Ishikawa (cell line): ENCODE data around the gene MEPCE.
A peak's percentile ranks its signal among the peaks of the same experiment; 100 is the strongest.

Experiments
- CEBPB ChIP-seq: IDR thresholded peaks from 2 replicates; pipeline ENCODE4 v1.6.1; 2012
- CREB1 ChIP-seq: IDR thresholded peaks from 2 replicates; pipeline ENCODE4 v1.6.1; 2012; ENCODE audit warnings: low read depth
- EGR1 ChIP-seq: IDR thresholded peaks from 2 replicates; pipeline ENCODE4 v1.6.1; 2012
- EP300 ChIP-seq: IDR thresholded peaks from 2 replicates; pipeline ENCODE4 v1.6.1; 2012; ENCODE audit warnings: borderline replicate concordance
- FOXM1 ChIP-seq: IDR thresholded peaks from 2 replicates; pipeline ENCODE4 v1.6.1; 2012; ENCODE audit warnings: low read depth, borderline replicate concordance
- MAX ChIP-seq: IDR thresholded peaks from 2 replicates; pipeline ENCODE4 v1.6.1; 2012
- NFIC ChIP-seq: IDR thresholded peaks from 2 replicates; pipeline ENCODE4 v1.6.1; 2012
- RAD21 ChIP-seq: IDR thresholded peaks from 2 replicates; pipeline ENCODE4 v1.6.1; 2012; ENCODE audit warnings: low read depth
- TAF1 ChIP-seq: IDR thresholded peaks from 2 replicates; pipeline ENCODE4 v1.6.1; 2012; ENCODE audit warnings: low read depth, mild to moderate bottlenecking
- TCF12 ChIP-seq: IDR thresholded peaks from 2 replicates; pipeline ENCODE4 v1.6.1; 2012; ENCODE audit warnings: low read depth
- TEAD4 ChIP-seq: IDR thresholded peaks from 2 replicates; pipeline ENCODE4 v1.6.1; 2012
- USF1 ChIP-seq: IDR thresholded peaks from 2 replicates; pipeline ENCODE4 v1.6.1; 2012
- YY1 ChIP-seq: IDR thresholded peaks from 2 replicates; pipeline ENCODE4 v1.6.1; 2012; ENCODE audit warnings: low read depth
- ZBTB7A ChIP-seq: IDR thresholded peaks from 2 replicates; pipeline ENCODE4 v1.6.1; 2012; ENCODE audit warnings: low read depth
- TF ChIP-seq, protein P1 (sequence below): IDR thresholded peaks from 2 replicates; pipeline ENCODE4 v1.6.1; 2012; ENCODE audit warnings: low read depth, mild to moderate bottlenecking

The MEPCE gene

DNA sequence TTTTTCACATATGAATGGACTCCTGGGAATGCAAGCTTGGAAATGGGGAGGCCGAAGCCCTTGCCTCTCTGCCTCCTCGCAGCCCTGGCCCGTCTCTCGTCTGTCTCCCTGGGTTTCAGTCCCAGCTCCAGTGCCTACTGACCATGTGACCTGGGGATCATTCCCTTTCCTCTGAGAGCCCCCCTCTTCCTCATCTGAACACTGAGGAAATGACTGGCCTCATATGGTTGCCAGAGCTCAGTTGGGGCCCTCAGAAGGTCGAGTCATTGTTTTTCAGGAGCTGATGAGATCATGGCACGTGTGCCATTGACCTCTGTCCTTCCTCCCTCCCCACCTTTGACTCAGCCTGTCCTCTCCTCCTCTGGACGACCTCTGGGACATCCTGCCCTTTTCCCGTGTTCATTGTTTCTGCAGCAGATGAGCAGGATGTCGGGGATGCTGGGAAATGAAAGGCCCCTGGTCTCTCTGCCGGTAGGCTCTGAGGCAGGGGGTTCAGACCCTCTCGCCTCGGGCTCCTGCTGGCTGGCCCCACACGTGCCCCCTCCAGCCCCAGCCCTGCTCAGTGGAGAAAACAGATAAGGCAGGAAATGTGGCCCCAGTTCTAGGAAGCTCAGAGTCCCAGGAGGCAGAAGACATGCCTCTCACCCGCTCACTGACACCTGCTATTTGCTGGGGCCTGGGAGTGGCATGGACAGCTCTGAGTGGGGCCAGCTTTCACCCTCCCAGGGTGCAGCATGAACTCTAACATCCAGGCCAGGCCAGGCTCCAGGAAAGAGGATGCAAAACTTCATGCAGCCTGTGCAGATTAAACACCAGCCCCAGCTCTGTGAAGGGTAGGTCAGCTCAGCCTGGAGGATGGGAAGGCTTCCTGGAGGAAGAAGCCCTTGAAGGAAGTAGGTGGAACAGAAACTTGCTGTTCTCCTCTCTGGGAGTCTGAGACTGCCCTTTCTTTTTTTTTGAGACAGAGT, 15.0 kb downstream of the MEPCE start:
- TF ChIP-seq CREB1 (no peak), USF1 (0 out of 2 replicates have a peak, but pooled peaks have one; percentile 12)

GRCh38 chr7:100446040-100446439, 16.4 kb downstream of the MEPCE start:
- TF ChIP-seq EP300 (no peak), CEBPB (no peak), MAX (no peak), TAF1 (no peak), TCF12 (no peak), FOXM1 (no peak), USF1 (no peak), CREB1 (no peak), ZBTB7A (no peak), YY1 (no peak), TEAD4 (no peak), NFIC (no peak), EGR1 (no peak), RAD21 (no peak)
- TF ChIP-seq, protein P1, sequence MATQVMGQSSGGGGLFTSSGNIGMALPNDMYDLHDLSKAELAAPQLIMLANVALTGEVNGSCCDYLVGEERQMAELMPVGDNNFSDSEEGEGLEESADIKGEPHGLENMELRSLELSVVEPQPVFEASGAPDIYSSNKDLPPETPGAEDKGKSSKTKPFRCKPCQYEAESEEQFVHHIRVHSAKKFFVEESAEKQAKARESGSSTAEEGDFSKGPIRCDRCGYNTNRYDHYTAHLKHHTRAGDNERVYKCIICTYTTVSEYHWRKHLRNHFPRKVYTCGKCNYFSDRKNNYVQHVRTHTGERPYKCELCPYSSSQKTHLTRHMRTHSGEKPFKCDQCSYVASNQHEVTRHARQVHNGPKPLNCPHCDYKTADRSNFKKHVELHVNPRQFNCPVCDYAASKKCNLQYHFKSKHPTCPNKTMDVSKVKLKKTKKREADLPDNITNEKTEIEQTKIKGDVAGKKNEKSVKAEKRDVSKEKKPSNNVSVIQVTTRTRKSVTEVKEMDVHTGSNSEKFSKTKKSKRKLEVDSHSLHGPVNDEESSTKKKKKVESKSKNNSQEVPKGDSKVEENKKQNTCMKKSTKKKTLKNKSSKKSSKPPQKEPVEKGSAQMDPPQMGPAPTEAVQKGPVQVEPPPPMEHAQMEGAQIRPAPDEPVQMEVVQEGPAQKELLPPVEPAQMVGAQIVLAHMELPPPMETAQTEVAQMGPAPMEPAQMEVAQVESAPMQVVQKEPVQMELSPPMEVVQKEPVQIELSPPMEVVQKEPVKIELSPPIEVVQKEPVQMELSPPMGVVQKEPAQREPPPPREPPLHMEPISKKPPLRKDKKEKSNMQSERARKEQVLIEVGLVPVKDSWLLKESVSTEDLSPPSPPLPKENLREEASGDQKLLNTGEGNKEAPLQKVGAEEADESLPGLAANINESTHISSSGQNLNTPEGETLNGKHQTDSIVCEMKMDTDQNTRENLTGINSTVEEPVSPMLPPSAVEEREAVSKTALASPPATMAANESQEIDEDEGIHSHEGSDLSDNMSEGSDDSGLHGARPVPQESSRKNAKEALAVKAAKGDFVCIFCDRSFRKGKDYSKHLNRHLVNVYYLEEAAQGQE = no peak

- no peak for TF ChIP-seq TCF12
- no peak for TF ChIP-seq EP300
- no peak for TF ChIP-seq NFIC
- TF ChIP-seq MAX = no peak
- no peak for TF ChIP-seq TEAD4
- TF ChIP-seq RAD21 = no peak
- no peak for TF ChIP-seq EGR1
- no peak for TF ChIP-seq CEBPB
- no peak for TF ChIP-seq ZBTB7A
- TF ChIP-seq USF1 = no peak
- TF ChIP-seq CREB1 = no peak
- no peak for TF ChIP-seq FOXM1
- TF ChIP-seq TAF1 = no peak
- TF ChIP-seq, protein P1 = no peak
- no peak for TF ChIP-seq YY1
Observed at GRCh38 chr7:100449190-100449795, 19.7 kb downstream of the MEPCE start.

- TF ChIP-seq TCF12 (no peak), NFIC (no peak), EGR1 (no peak), CEBPB (no peak), CREB1 (no peak), ZBTB7A (no peak), YY1 (no peak), TAF1 (no peak), USF1 (no peak), FOXM1 (no peak)
- TF ChIP-seq, protein P1 = no peak
Observed at GRCh38 chr7:100452513-100452912, 22.9 kb downstream of the MEPCE start.
